ENCODE measurements around the gene MAEA.

GRCh38 chr4:1285790-1286553 is 3.7 kb upstream of the MAEA start:
- no peak for TF ChIP-seq EP300 (IDR thresholded peaks at IDR 0.05; ENCODE audit: borderline replicate concordance in 1 of 2, control insufficient read depth in 1 of 2, low read depth in 2 of 2, low read length in 2 of 2)
- peak; percentile 65 for TF ChIP-seq RAD21 (IDR thresholded peaks at IDR 0.05; ENCODE audit: insufficient read depth, low read depth, low read length)
- no peak for TF ChIP-seq POLR2A (IDR thresholded peaks at IDR 0.05; ENCODE audit: low read depth, low read length)
- no peak for TF ChIP-seq RAD51 (IDR thresholded peaks at IDR 0.05)
- no peak for TF ChIP-seq GABPA (IDR thresholded peaks at IDR 0.05; ENCODE audit: low read depth)
- TF ChIP-seq MXI1 (IDR thresholded peaks at IDR 0.05; ENCODE audit: low read depth, low read length), result no peak
- no peak for TF ChIP-seq RELB (IDR thresholded peaks at IDR 0.05; ENCODE audit: low read depth)
- peak; percentile 37; the same call in 1 of the 2 replicates for TF ChIP-seq SMC3 (IDR thresholded peaks at IDR 0.05; ENCODE audit: borderline replicate concordance, low read length)
- no peak for TF ChIP-seq PAX8 (IDR thresholded peaks at IDR 0.05)
- no peak for TF ChIP-seq ZNF592 (IDR thresholded peaks at IDR 0.05)
- no peak for TF ChIP-seq ASH2L (IDR thresholded peaks at IDR 0.05; ENCODE audit: borderline replicate concordance, low read depth)
- TF ChIP-seq CTCF (IDR thresholded peaks at IDR 0.05 in 2 of 3, conservative IDR thresholded peaks at IDR 0.05 in 1 of 3; ENCODE audit: control insufficient read depth in 2 of 3, extremely low read depth in 1 of 3, insufficient read depth in 1 of 3, low read depth in 3 of 3, low read length in 3 of 3), result peak; percentile 33 to 42 (median 35); a peak in 4 of 6 replicates
- no peak for TF ChIP-seq ZNF274 (IDR thresholded peaks at IDR 0.05; ENCODE audit: insufficient read depth, insufficient read length)

Data from GM12878 (cell line).